Chondrocyte (in vitro differentiated cells): ENCODE results near the gene RTP5. TPM values are rescaled to one million over a fixed set of nuclear protein-coding genes. Genes with fewer than 3 reads are reported as not detected.

Experiments
- DNase-seq: peaks from one replicate; pipeline ENCODE4 v3.0.0; 2021; ENCODE audit warnings: mixed read lengths, low spot score
- H3K27ac Mint-ChIP-seq: one replicate; pipeline ENCODE4 v1.8.0; 2021; ENCODE audit warnings: mild to moderate bottlenecking, moderate library complexity, mixed read lengths; ENCODE audit not compliant: unreplicated experiment
- H3K27me3 Mint-ChIP-seq: 2 replicates; pipeline ENCODE4 v1.8.0; 2021; ENCODE audit warnings: low read depth, mixed read lengths
- H3K36me3 Mint-ChIP-seq: 2 replicates; pipeline ENCODE4 v1.8.0; 2021; ENCODE audit warnings: low read depth, mixed read lengths
- H3K4me1 Mint-ChIP-seq: 2 replicates; pipeline ENCODE4 v1.8.0; 2021; ENCODE audit warnings: low read depth, mild to moderate bottlenecking, mixed read lengths
- H3K4me3 Mint-ChIP-seq: one replicate; pipeline ENCODE4 v1.8.0; 2021; ENCODE audit warnings: mild to moderate bottlenecking, moderate library complexity, mixed read lengths; ENCODE audit not compliant: unreplicated experiment
- H3K9me3 Mint-ChIP-seq: 2 replicates; pipeline ENCODE4 v1.8.0; 2021; ENCODE audit warnings: low read depth, mixed read lengths
- CTCF ChIP-seq: fragments of 200-600 bp; sonication (generic); IDR thresholded peaks from 2 replicates; pipeline ENCODE4 v1.5.0; 2021; ENCODE audit warnings: antibody characterized with exemption, mild to moderate bottlenecking, moderate library complexity
- total RNA-seq: library from RNA; stranded (reverse); gene quantifications from 3 replicates; pipeline ENCODE4 v1.2.1, GENCODE V29; 2021

Gene RTP5
- total RNA-seq, 1 donor from 2014 or later, result not detected

- Mint-ChIP-seq H3K4me3 (no peak overlapping the region), H3K27me3 (peaks cover 2% of the 10 kb centered on the region), H3K36me3 (no peaks in the 10 kb centered on the region), H3K4me1 (peaks cover 9% of the 10 kb centered on the region), H3K9me3 (no peaks in the 10 kb centered on the region), H3K27ac (no peak overlapping the region)
- TF ChIP-seq CTCF, result no peak
- peak; percentile 69 for DNase-seq
Observed at GRCh38 chr2:241859017-241859435, 10.5 kb upstream of the RTP5 start.

- Mint-ChIP-seq H3K36me3 (no peaks in the 10 kb centered on the region), H3K27me3 (peaks cover 8% of the 10 kb centered on the region), H3K4me3 (no peak overlapping the region), H3K27ac (no peak overlapping the region), H3K4me1 (peaks cover 3% of the 10 kb centered on the region), H3K9me3 (no peaks in the 10 kb centered on the region)
- peak; percentile 63 for DNase-seq
- TF ChIP-seq CTCF, result peak; percentile 37
Observed at GRCh38 chr2:241859436-241860183, 9.9 kb upstream of the RTP5 start.

GRCh38 chr2:241860184-241861078, 9.1 kb upstream of the RTP5 start:
- peaks cover 17% of the 10 kb centered on the region for H3K27me3 Mint-ChIP-seq
- H3K4me1 Mint-ChIP-seq, result no peaks in the 10 kb centered on the region

GRCh38 chr2:241861264-241861663, 8.3 kb upstream of the RTP5 start:
- peaks cover 23% of the 10 kb centered on the region for H3K27me3 Mint-ChIP-seq
- no peaks in the 10 kb centered on the region for H3K4me1 Mint-ChIP-seq
- H3K27ac Mint-ChIP-seq, result no peak overlapping the region
- H3K4me3 Mint-ChIP-seq, result no peak overlapping the region
- no peak for DNase-seq
- no peaks in the 10 kb centered on the region for H3K36me3 Mint-ChIP-seq
- no peaks in the 10 kb centered on the region for H3K9me3 Mint-ChIP-seq
- no peak for TF ChIP-seq CTCF

More at GRCh38 chr2:241860184-241861078, 9.1 kb upstream of the RTP5 start:
- DNase-seq, result peak; percentile 74
- Mint-ChIP-seq H3K36me3 (no peaks in the 10 kb centered on the region), H3K9me3 (no peaks in the 10 kb centered on the region), H3K4me3 (no peak overlapping the region), H3K27ac (no peak overlapping the region)
- TF ChIP-seq CTCF, result no peak

- no peak for TF ChIP-seq CTCF
- Mint-ChIP-seq H3K36me3 (no peaks in the 10 kb centered on the region), H3K27ac (no peak overlapping the region), H3K4me3 (no peak overlapping the region), H3K27me3 (peaks cover 23% of the 10 kb centered on the region), H3K9me3 (no peaks in the 10 kb centered on the region), H3K4me1 (no peaks in the 10 kb centered on the region)
- DNase-seq, result peak; percentile 43
Observed at GRCh38 chr2:241862093-241862492, 7.4 kb upstream of the RTP5 start.
